Stimulated activated CD4-positive, alpha-beta T cell treated with anti-CD3 and anti-CD28 coated beads, Interleukin-2, amount 100 ng/mL, for 24 hours (primary cell): ENCODE data around the gene ALK.
"Not testable (repeated sequence)": the region's sequence is repeated elsewhere in the genome, so short reads cannot be mapped to it uniquely, and the experiment has no call there.

ENCODE experiments used
- DNase-seq, 2 donors: peaks; one replicate each; pipeline ENCODE4 v3.0.0-alpha.2; 2020

ALK gene

DNA sequence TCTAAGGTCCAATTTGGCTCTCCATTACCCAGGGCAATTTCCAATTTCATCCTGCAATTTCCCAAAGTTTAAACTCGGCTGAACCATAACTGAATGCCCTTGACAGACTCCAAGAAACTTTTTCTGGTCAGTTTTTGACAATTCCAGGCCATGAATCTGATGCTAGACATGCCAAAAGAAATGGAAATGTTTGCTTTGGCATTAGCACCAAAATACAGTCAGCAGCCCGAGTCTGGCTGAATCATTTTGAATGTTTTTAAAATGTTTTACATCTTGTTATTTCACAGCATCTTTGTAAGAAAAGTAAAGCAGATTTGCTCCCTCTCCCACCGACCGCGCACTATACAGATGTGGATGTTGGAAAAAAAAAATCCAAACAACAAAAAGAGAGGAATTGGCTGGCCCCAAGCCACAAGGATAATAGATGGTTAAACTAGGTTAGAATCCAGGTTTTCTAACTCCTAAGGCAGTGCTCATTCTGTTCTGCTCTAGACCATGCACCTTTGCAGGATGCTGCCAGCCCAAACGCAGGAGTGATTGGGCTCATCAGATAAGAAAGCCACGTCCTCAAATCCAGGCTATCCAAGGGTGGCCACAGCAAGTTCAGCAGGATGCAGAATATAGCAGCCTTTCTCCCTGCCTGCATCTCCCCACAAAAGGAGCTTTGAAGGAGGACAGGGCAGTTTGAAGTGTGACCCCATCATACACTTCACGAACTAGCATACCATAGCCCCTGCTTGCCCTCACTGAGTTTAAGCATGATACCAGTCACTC is 167.5 kb downstream of the ALK start:
- no peak for DNase-seq

GRCh38 chr2:29751390-29751789 is 170.0 kb downstream of the ALK start:
- no peak for DNase-seq

DNA sequence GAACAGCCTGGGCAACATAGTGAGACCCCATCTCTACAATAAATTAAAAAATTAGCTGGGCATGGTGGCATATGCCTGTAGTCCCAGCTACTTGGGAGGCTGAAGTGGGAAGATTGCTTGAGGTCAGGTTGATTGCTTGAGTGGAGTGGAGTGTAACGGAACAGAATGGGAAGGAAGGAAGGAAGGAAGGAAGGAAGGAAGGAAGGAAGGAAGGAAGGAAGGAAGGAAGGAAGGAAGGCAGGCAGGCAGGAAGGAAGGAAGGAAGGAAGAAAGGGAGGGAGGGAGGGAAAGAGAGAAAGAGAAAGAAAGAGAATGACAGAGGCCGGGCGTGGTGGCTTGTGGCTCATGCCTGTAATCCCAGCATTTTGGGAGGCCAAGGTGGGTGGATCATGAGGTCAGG is 170.9 kb downstream of the ALK start:
- DNase-seq, result not testable (repeated sequence)

DNA sequence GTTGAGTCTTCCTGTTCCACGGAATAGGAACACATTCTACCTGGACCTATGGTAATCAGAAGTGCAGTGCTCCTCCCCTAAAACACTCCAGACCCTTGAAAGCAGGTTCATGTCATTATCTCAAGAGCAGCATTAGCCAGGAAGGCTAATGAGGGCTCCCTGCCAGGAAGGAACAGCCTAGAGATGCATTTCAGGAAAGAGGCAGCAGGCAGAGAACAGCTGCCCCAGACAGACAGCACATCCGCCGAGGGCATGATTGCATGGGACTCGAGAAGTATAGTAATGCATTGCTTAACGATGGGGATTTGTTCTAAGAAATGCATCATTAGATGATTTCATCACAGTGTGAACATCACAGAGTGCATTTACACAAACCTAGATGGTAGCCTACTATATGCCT is 171.5 kb downstream of the ALK start:
- DNase-seq, result no peak

GRCh38 chr2:29749041-29749440 is 172.3 kb downstream of the ALK start:
- DNase-seq, result no peak

DNA sequence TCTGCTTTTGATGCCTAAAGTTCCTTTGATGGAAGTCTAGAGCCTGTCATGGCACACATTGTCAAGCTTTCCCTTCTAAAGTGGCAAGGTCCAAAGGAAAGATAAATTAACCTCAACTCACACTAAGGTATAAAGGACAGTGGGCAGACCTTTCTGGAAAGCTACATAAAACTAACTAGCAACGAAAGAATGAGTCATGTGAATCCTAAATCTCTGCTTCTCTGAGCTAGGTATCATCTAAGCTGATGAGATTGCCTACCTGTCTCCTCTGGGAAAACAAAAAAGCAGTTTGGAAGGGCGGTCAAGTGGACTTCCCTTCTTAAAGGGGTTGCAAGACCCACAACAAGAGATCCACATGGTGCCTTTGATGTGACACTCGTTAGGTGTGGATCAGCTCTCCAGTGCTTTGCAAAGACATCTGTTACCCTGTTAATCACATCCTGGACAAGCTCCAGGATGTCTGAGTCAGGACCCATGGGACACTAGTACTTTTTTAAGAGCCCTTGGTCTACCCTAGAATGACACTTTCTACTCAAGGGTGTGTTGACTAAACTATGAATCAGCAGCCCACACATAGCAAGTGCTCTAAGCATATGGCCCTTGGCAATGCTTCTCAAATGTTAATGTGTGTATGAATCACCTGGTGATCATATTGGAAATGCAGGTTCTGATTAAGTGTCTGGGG is 173.5 kb downstream of the ALK start:
- DNase-seq, result no peak

DNA sequence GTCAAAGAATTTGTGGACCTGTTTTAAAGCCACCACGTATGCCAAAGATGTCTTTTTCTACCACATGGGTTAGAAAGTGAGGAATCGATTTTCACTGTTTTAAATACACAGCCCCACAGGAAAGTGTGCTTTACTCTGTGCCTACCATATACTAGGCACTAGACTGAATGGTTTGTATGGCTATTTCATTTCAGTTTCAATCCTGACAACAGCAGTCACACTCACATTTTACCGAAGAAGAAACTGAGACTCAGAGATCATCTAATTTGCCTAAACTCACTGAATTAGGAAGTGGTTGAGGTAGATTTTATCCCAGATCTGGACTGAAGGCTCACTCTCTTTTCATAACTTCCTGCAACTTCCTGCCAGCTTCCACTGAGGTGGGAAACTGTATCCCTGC is 176.4 kb downstream of the ALK start:
- no peak for DNase-seq

GRCh38 chr2:29743516-29743915 is 177.9 kb downstream of the ALK start:
- DNase-seq, result no peak

DNA sequence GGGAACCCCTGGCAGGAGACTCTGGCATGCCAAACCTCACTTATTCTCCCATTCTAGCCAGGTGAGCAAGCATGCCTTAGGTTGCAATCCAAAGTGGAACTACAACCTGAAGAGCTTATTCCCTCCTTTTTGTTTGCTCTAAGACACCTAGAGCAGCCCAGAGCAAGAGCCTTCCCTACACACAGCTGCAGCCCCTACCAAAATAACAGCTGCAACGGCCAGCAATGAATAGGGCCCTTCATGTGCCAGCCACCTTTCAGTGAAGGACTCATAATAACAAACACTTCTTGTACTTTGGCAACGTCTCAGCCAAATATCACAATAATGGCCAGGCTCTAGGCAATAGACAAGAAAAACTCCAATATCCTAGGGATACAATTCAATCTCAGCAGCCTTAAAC is 178.7 kb downstream of the ALK start:
- no peak for DNase-seq

- no peak for DNase-seq
These were observed 180.3 kb downstream of the ALK start for GRCh38 chr2:29741132-29741531.

- DNase-seq, result no peak
These were observed 187.4 kb downstream of the ALK start for GRCh38 chr2:29733965-29734364.

- DNase-seq, result no peak
These were observed 188.2 kb downstream of the ALK start for GRCh38 chr2:29733213-29733612.

DNA sequence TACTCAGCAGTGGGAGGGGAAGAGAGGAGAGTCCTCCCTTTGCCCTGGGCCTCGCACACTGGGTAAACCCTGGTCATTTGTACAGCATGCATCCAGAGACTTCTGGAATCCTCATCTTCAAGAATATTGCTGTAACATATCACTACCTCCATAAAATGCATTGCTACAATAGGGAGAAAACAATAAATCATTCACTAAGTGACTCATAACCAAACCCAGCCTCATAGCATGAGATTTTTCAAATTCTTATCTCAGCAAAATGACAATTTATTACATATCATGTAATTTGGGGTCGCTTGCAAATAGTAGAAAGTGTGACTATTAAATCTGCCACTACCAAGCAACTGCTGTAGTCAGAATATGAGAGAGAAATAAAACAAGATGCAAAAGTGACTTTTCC is 189.4 kb downstream of the ALK start:
- no peak for DNase-seq

- DNase-seq, result no peak
These were observed 191.5 kb downstream of the ALK start for GRCh38 chr2:29729932-29730331.

DNA sequence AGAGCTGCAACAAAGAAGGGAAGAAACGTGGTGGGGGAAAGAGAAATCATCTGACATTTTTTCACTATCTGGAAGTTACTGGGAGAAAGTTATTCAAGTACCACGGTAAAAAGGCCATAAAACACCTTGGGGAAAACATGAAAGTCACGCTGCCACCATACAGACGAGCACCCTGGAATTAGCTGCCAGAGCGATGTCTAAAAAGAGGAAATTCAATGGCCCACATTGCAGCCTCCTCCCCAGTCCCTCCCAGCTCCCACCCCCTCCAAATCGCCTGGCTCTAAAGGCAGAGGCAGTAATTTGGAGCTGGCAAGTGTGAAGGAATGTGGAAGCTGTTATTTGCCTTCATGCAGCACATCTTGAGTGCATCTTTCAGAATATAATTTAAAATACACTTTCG is 192.0 kb downstream of the ALK start:
- DNase-seq, result no peak

- no peak for DNase-seq
These were observed 194.4 kb downstream of the ALK start for GRCh38 chr2:29726976-29727375.

- DNase-seq, result no peak
These were observed 195.8 kb downstream of the ALK start for GRCh38 chr2:29725610-29726009.

- no peak for DNase-seq
These were observed 197.1 kb downstream of the ALK start for GRCh38 chr2:29724282-29724681.

GRCh38 chr2:29723255-29724001 is 198.0 kb downstream of the ALK start:
- no peak for DNase-seq

GRCh38 chr2:29719639-29720038 is 201.7 kb downstream of the ALK start:
- no peak for DNase-seq

DNA sequence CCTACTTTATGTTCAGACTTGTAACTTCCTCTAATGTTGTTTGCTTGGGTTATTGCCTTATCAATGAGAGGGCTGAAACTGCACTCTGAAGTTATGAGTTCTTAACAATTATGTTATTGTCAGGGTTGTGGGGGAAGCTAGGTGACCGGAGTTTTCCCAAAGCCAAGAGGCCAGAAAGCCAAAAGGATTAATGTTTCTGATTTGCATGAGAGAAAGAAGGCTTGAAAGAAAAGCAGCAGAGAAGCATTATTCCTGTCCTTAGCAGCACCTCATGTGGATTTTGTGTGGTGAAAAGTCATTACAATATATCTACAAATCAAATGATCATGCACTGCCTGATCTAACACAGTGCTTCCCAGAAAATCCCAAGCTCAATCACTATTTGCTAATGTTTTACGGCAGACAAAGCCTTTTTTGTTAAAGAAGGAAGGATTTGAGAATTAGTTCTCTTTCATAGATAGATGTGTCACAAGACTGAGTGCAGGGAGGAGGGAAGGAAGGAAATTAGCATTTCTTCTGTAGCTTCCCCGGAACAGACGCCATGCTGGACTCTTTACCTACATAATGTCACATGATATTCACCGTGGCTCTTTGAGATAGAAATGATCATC is 203.2 kb downstream of the ALK start:
- no peak for DNase-seq

DNA sequence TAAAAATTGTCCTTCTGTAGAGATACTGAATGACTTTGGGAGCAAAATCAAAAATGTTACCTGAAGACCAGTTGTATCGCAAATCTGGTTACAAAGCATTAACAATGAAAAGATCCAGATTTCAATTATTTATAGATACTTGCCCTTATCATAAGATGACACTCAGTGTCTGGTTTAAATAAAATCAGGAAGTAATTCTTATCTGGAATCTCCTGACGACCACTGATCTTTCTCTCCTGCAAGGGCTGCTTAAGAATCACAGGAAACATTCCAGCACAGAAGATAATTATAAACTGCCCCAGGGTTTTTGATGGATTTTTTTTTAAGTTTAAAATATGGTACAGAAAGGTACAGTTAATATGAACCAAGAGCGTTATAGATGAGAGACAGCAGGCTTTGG is 205.7 kb downstream of the ALK start:
- DNase-seq, result no peak

DNA sequence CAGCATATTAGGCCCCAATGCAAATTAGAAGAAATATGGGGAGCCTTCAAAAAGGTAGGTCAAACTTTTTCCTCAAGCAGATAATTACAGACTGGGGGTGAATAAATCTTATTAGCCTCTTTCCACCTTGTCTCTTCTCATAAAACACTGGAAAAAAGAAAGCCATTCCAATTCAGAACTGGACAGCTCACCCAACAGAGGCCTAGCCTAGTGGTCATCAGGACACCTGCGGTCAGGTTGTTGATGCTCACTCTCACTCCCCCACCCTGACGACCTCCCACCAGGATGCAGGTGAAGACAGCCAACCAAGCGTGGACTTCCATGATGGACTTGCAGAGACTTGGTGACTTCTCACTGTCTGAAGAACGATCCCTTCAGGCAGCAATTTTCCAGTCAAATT is 207.1 kb downstream of the ALK start:
- DNase-seq, result no peak
